ENCODE measurements around the gene ANKRD34C.

ANKRD34C gene

DNA sequence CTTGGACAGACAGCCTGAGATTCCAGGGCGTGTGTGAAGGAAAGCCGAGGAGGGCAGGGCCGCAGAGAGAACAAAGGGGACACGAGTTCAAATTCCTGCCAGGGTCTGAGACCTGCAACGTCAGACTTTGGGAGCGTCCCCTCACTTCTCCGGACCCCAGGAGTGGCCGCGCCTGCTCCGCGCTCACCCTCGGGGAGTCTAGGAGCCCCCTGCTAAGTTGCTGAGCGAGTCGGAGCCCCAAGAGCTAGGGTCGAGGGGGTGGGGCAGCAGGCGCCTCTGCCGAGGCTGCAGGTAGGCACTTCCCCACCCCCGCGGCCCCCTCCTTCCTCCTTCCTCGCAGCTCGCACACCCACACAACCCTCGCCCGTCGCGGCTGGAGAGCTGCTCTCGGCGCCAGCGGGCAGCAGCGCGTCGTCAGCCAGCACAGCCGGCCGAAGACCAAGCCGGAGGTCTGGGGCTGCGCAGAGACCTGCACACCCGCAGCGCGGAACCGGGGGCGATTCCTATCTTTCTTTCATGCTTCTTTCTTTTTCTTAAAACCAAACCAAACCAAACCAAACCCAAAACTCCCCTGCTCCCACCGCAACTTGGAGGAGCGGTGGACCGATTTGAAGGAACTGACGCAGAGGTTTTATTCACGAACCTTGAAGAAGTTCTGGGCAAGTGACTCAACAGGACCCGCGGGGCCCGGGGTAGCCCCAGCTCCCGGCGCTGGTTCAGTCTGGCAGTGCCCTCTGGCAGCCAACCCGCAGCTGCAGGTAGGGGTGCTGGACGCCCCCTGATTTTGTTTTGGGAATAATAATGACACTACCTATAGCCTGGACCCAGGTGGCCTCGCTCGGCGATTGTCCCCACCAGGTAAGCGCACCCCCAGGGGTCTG, at the start of gene ANKRD34C:
ANKRD34C (plus strand) TSS at position 352 of the 881 bp plus-strand sequence. CDS start 10,563 bp downstream, outside the sequence.
- peak in 10 of 51 donors; percentile 3 to 21 (median 8) for DNase-seq

DNA sequence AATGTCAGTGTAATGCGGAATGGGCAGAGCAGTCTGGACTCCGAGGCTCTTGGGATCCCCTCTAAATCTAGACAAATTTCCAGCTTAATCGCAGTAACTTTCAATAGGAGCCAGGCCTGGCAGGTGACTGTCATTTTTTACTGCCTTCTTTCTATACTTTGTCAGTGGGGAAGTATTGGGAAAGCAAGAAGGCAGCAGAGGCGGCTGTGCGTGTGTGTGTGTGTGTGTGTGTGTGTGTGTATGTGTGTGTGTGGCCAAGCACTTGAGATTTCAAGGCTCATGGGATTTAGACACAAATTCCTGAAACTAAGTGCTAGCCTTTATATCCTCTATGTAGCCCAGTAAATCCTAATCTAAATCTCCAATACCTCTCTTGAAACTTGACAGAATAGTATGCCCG, 49.3 kb upstream of the ANKRD34C start:
- no peak for DNase-seq

DNA sequence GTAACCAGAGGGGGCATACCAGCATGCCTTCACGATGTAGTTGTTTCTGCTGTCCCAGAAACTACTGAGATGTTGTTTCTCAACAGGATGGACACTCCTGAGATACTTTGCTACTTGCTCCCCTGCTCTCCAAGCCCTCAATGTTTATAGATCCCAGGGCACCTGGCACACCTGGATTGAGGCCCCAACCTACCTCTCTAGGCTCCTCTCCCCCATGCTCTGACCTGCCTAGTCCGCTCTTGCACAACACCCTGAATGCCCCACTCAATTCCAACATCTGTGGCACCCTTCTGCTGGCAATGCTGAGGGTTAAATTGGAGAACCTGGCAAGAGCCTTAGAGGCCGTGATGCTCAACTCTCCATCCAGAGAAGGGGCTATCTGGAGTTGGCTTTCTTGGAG, 42.5 kb upstream of the ANKRD34C start:
- DNase-seq: no peak

DNA sequence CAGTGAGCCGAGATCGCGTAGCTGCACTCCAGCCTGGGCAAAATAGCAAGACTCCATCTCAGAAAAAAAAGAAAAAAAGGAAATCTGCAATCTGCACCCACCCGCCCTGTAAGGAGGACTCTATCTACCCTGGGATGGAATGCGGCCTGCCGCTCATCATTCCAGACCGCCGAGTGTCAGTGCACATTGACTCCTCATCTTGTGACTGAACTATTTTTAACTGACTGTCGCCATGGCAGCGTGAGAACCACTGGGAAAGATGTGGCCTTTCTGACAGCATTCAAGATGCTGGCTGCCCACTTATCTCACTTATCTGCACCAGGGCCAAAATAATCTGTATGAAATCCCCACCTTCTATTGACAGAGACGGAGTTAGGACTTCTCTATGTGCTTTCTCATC, 38.8 kb upstream of the ANKRD34C start:
- DNase-seq: peak in 14 of 51 donors; percentile 1 to 47 (median 14)

DNA sequence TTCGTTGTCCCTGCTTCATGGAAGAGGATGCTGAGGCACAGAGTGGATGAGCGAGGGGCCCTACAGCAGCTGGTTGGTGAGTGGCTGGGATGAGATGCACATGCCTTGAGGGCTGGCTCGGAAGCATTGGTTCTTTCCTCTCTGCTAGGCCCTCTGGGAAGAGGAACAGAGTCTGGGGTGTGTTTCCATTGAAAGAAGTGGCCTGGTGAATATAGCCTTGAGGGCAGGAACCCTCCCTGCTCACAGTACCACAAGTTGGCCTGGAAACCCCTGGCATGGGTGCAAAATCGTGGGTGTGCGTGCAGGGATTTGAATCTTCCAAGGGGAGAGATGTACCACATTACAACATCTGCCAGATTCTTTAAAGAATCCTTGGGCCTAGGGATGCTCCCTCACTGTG, 37.6 kb upstream of the ANKRD34C start:
- DNase-seq: no peak

DNA sequence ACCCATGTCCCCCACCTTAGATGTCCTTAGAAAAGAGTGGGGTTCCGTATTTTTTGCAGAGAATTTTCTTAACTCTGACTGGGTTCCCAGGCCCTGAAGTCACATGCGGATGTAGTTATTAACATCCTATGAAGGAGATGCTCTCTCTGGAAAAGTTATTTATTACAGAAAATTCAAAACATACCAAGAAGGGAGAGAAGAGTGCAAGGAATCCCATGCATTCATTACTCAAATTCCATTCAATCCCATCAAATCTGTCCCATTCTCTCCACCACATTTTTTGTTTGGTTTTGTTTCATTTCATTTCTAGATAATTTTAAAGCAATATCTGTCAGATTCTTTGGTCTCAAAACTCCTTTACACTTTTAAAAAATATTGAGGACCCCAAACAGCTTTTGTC, 34.3 kb upstream of the ANKRD34C start:
- no peak for DNase-seq

DNA sequence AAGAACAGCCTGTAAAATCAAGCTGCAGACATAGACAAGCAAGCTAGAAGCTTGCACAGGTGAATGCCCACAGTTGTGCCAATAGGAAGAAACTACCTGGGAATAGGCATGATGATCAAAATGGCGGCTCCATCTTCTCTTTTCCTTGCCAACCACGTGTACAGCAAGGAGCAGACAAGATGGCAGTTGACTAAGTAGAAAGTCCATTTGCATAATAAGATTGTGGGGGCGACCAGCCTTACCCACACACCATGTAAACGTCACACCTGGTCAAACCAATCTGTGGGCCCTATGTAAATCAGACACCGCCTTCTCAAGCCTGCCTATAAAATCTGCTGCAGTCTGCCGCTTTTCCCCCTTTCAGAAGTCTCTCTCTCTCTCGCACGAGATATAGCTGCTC, 25.1 kb upstream of the ANKRD34C start:
- no peak for DNase-seq

DNA sequence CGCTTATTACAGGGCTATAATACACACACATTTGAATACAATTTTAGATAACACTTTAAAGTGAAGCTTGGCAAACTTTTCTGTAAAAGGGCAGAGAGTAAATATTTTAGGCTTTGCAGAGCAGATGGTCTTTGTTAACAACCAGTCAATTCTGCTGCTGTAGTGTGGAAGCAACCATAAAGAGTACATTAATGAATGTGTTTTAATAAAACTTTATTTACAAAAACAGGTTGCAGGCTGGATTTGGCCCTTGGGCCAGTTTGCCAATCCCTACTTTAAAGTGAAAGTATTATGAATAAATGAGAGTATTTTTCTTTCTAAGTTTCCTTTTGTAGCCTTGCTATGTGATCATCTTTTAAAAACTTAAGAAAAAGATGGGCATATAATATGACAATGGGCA, 20.7 kb upstream of the ANKRD34C start:
- no peak for DNase-seq

DNA sequence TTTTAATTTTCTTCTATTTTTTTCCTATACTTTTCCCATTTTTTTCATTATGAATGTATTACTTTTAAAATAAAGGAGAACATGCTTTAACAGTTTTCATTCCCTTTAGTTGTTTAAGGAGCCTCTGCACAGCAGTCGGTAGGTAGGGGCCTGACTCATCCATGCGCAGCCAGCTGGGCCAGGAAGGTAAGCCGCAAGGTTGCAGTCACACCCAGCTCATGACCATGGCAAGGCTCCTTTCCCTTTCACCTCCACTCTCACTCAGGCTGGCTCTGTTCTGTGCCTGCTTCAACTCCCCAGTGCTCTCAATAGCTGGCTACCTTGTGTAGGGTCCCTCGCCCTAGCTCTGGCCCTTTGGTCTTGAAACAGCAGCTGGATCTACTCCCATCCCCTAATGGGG, 17.4 kb upstream of the ANKRD34C start:
- no peak for DNase-seq

DNA sequence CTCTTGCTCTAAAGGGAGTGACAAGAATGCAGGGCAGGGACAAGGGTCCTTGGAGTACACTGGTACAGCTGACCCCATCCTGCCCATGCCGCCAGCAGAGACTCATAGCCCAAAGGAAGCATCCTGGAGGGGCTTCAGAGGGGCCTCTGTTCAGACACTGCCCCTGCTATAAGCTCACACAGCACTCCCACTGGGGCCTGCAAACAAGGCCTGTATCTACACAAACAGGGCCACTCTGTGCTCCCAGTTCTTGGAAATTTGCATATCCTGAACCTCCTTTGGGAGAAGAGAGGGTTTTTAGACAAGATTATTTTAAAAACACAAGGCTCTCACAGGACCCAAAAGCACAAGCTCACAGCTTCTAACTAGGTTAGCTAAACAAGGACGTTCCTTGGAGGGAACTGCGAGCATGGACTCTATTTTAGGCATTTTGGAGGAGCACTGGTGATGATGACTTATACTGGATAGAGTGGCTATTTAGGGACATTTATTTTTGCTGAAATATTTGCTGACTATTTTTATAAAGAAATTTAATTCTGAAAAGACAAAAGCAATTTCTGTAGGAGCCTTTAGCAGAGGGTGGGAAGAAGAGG, 16.4 kb upstream of the ANKRD34C start:
- no peak for DNase-seq

DNA sequence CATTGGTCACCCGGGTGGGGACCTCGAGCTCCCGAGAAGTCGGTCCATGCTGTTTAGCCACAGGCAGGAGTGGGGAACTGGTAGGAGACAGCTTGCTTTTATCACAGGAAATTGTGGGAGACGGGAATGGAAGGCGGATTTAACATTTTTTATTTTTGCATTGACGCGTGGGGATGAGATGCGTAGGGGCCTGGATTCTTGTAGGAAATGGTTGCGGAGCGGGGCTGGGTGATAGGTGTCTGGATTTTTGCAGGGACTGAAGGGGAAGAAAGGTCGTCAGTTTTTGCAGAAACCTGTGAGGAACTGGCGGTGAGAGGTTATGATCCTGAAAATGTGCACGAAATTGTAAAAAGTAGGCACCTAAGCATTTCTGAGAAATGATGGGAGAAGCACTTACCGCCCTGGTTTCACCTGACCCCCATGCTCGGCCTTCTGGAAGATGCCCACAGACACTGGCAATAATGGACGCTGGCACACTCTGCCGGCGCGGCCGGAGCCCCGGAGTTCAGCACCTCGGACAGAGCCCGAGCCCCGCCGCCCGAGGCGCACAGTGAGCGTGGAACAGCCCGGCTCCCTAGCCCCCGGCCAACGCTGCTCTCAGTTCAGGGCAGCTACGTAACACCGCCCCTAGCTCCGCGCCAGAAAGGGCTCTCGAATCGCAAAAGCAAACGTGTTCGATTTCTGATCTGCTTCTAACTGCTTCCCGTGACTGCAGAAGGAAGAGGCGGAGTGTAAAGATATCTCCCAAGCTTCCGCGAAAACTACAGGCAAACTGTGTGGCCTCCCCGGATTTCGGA, 928 bp downstream of the ANKRD34C start:
- DNase-seq: peak in 30 of 51 donors; percentile 3 to 70 (median 23)

DNA sequence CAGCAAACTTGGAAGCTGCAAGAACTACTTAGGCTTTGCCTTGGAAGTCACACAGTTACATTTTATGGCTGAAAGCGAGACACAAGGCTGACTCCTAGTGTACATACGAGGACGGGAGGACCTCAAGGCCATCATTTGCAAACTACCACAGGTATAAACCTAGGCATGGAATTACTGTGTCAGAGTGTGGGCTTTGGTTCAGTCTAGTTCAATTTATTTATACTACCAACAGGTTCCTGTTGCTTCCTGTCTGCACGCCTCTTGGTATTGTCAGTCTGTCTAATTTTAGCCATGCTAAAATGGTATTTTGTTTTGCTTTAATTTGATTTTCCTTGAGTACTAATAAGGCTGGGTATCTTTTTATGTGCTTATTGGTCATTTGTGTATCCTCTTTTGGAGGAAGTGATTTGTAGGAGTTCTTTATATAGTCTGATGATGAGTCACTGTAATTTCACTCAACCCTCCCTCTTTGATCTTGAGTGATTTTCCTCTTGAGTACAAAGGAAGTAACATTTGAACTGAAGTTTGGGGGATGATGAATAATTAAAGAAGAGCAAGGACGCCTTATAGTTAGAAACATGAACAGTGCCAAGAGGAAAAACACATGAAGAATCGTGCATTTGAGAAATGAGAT, 8.2 kb downstream of the ANKRD34C start:
- no peak for DNase-seq

DNA sequence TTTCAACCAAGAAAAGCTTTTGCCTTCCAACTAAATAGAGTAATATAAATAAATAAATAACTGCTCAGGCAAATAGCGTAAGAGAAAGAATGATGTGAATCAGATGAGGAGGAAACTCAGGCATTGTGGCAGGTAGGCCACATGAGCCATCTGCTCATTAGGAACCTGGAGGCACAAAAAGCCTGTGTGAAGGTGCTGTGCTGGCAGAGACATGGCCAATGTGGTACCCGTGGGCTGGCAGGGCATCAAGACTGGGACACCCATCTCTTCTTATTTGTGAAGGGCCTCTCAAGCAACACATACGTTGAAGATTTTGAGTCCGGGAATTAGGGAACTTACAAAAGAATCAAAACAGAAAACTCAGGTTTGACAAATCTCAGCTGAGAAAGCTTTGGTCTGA, 9.5 kb downstream of the ANKRD34C start:
- no peak for DNase-seq

DNA sequence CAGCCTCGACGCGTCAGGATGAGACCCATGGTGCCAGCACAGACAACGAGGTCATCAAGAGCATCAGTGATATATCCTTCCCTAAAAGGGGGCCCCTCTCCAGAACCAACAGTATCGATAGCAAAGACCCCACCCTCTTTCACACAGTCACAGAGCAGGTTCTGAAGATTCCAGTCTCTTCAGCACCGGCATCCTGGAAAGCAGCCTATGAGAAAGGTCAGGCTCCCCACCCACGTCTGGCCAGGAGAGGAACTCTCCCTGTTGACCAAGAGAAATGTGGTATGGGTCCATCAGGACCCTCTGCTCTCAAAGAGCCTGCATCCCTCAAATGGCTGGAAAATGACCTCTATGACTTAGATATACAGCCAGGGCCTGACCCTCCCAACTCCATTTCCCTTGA, 11.6 kb downstream of the ANKRD34C start:
- DNase-seq: no peak

DNA sequence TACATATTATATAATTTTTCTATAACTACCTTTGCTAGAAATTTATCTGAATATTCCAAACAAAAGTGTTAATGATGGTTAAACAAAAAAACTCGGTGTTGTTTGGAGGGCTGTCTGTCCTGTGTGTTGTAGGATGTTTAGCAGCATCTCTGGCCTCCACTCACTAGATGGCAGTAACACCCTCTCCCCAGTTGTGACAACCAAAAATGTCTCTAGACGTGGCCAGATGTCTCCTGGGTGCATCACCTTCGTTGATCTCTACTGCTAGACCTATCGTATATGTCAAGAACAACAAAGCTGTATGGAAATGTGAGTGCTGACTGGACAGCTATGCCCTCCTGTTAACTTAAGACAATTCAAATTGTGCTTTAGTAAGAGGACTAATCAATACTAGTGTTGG, 14.1 kb downstream of the ANKRD34C start:
- no peak for DNase-seq

DNA sequence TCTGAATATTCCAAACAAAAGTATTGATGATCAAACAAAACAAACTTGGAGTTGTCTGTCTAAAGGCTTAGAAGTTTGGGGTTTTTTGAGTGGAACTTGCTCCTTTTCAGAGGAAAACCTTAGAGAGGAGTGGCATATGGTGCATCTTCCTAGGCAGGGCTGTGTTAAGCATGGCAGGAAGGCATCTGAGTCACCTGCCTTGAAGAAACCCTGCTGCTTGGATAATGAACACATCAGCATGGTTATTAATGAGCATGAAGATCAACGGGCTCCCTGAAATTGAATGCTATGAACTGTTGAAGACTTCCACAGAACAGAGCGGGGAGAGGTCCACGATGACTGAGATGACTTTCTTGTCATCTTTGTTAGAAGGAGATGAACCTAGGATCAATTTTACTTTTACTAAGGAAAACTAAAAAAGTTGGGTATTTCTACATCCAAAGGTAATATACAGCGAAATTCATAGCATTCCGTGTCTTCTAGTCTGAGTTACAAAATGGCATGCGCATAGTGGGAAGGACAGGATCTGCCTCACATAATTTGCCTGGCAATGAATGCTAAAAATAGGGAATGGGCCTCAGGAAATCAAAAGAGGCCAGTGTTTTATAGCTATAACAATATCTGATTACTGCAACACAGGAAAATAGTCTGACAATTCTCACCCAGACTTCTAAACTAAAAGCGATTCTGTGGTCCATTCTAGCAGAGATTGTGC, 16.8 kb downstream of the ANKRD34C start:
- DNase-seq: no peak

DNA sequence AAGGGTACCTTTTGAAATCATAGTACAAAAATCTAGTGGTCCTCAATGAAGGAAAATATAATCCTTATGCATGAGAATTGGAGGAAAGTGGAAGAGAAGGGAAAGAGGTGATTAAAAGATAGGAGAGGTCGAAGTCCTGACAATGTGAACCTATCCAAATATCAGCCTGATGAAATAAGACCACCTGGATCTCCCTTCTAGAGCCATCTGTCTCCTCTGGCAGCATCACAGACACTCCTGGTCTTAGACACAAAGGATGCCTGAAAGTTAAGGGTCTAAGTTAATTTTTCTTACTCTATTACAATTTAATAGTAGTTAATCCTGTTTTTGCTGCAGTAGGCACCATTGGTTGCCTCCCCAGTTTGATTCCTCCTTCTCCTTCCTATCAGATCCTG, 17.3 kb downstream of the ANKRD34C start:
- no peak for DNase-seq

DNA sequence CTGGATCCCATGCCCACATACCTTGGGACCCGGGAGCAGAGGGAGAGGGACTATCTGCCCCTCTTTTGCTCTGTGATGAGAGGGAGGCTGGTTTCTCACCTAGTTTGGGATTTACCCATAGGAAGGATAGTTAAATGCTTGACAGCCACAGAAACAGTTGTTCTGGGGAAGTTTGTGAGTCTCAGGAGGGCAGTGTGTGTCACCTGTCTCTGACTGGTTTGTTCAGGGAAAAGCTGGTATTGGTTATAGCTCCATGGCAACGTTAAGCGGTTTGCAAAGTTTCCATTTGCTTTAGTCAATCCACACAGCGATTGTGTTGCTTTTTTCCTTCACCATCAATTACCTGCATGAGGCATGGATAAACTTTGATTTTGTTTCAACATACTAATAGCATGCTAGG, 24.7 kb downstream of the ANKRD34C start:
- no peak for DNase-seq

DNA sequence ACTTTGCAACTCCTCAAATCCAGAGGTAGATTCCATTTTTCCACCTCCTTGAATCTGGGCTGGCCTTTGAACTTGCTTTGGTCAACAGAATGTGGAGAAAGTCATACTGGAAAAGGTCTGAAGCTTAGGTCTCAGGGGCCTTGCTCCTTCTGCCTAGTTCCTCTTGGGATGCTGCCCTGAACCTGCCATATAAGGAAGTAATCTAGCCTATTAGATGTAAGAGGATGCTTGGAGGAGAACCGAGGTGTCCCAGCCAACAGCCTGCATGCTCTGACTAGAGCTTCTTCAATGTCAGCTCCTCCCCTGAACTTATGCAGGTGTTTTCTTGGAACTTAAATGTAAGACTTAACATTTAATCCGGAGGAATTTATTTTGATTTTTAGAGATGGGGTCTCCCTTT, 26.4 kb downstream of the ANKRD34C start:
- DNase-seq: no peak

DNA sequence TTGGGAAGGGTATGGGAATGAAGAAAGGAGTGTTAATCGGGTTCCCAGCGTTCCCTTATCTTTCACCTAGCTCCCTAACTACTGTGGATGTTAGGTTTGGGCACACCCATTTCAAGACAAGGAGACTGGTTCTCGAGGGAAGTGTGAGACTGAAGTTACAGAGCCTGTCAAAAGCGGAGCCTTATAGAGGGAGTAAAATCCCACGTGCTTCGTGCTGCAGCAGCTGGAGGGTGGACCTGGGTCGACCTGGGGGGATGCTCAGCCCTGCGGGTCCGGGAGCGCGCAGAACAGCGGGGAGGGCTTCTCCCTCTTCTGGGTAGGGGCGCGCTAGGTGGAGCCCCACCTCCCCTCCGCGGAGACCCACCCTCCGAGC, 28.1 kb downstream of the ANKRD34C start:
- DNase-seq: no peak

Measured in hypothalamus (tissue), 51 donors.